Neural cell (in vitro differentiated cells): ENCODE measurements around the gene SIK3.

ENCODE experiments used
- CTCF ChIP-seq: fragments of 450-650 bp; IDR thresholded peaks from 2 replicates; pipeline ENCODE4 v1.5.1; 2014; ENCODE audit warnings: antibody characterized with exemption, mild to moderate bottlenecking, moderate library complexity; ENCODE audit not compliant: poor library complexity, severe bottlenecking
- EP300 ChIP-seq: fragments of 450-650 bp; conservative IDR thresholded peaks from 2 replicates; pipeline ENCODE4 v1.6.1; 2014; ENCODE audit warnings: antibody characterized with exemption, mild to moderate bottlenecking, moderate library complexity; ENCODE audit not compliant: poor library complexity, severe bottlenecking
- POLR2AphosphoS5 ChIP-seq: IDR thresholded peaks from 2 replicates; pipeline ENCODE4 v1.6.1; 2012
- RAD21 ChIP-seq: fragments of 450-650 bp; conservative IDR thresholded peaks from 2 replicates; pipeline ENCODE4 v1.6.1; 2014; ENCODE audit warnings: antibody characterized with exemption, mild to moderate bottlenecking, moderate library complexity
- REST ChIP-seq: IDR thresholded peaks from 2 replicates; pipeline ENCODE4 v1.6.1; 2012; ENCODE audit warnings: borderline replicate concordance

GRCh38 chr11:116827461-116827860 lies 270.8 kb downstream of the SIK3 start:
- no peak for TF ChIP-seq EP300
- TF ChIP-seq CTCF = no peak
- no peak for TF ChIP-seq POLR2AphosphoS5
- TF ChIP-seq RAD21 = no peak
- TF ChIP-seq REST = no peak
